Stimulated activated CD8-positive, alpha-beta memory T cell treated with anti-CD3 and anti-CD28 coated beads, Interleukin-7, amount 100 ng/mL, for 48 hours (primary cell): ENCODE results near the gene TXNDC5.
"Not testable (repeated sequence)": the region's sequence is repeated elsewhere in the genome, so short reads cannot be mapped to it uniquely, and the experiment has no call there.

Experiments
- DNase-seq, 2 donors: peaks; one replicate each; pipeline ENCODE4 v3.0.0-alpha.2; 2020; ENCODE audit warnings: low read depth in 1 of 2; ENCODE audit errors: extremely low read depth in 1 of 2

TXNDC5 gene

GRCh38 chr6:7897461-7898192, 13.0 kb downstream of the TXNDC5 start:
- no peak for DNase-seq

- DNase-seq, result no peak
Observed at GRCh38 chr6:7896465-7896987, 14.1 kb downstream of the TXNDC5 start.

- DNase-seq, result no peak
Observed at GRCh38 chr6:7895125-7895423, 15.5 kb downstream of the TXNDC5 start.

GRCh38 chr6:7894262-7895124, 16.1 kb downstream of the TXNDC5 start:
- no peak for DNase-seq

GRCh38 chr6:7893342-7893741, 17.2 kb downstream of the TXNDC5 start:
- DNase-seq, result no peak

GRCh38 chr6:7892367-7892766, 18.2 kb downstream of the TXNDC5 start:
- DNase-seq, result not testable (repeated sequence)

- DNase-seq, result no peak
Observed at GRCh38 chr6:7891078-7891872, 19.3 kb downstream of the TXNDC5 start.

- no peak for DNase-seq
Observed at GRCh38 chr6:7888587-7889357, 21.8 kb downstream of the TXNDC5 start.

GRCh38 chr6:7887278-7887991, 23.2 kb downstream of the TXNDC5 start:
- no peak for DNase-seq

- DNase-seq, result no peak
Observed at GRCh38 chr6:7886132-7886531, 24.5 kb downstream of the TXNDC5 start.

- no peak for DNase-seq
Observed at GRCh38 chr6:7883381-7883780, 27.2 kb downstream of the TXNDC5 start.

- DNase-seq, result no peak
Observed at GRCh38 chr6:7882505-7883257, 27.9 kb downstream of the TXNDC5 start.

GRCh38 chr6:7881765-7882500, 28.7 kb downstream of the TXNDC5 start:
- no peak for DNase-seq

GRCh38 chr6:7880718-7881107, 29.9 kb downstream of the TXNDC5 start:
- no peak for DNase-seq

GRCh38 chr6:7879980-7880717, 30.4 kb downstream of the TXNDC5 start:
- no peak for DNase-seq

- no peak for DNase-seq
Observed at GRCh38 chr6:7879579-7879978, 31.0 kb downstream of the TXNDC5 start.

GRCh38 chr6:7879043-7879442, 31.5 kb downstream of the TXNDC5 start:
- no peak for DNase-seq
